ENCODE measurements around the gene RIMBP2.

The RIMBP2 gene

DNA sequence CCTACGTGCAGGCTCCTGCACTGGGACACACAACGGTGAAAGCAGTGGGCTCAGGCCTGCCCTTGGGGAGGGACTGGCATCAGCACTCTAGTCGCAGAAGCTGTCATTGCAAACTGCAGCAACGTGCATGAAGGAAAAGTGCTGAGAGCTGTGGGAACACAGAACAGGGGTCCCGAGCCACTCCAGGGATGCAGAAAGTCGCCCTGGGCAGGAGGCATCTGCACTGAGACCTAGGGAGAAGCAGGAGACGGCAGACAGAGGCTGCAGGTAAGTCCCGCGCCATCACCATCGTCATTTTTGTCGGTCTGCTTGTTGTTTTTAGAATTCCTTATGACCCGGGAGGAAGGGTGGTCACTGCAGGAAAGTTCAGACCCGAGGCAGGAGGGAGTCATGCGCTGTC lies 21.6 kb upstream of the RIMBP2 start:
- TF ChIP-seq, protein P1, sequence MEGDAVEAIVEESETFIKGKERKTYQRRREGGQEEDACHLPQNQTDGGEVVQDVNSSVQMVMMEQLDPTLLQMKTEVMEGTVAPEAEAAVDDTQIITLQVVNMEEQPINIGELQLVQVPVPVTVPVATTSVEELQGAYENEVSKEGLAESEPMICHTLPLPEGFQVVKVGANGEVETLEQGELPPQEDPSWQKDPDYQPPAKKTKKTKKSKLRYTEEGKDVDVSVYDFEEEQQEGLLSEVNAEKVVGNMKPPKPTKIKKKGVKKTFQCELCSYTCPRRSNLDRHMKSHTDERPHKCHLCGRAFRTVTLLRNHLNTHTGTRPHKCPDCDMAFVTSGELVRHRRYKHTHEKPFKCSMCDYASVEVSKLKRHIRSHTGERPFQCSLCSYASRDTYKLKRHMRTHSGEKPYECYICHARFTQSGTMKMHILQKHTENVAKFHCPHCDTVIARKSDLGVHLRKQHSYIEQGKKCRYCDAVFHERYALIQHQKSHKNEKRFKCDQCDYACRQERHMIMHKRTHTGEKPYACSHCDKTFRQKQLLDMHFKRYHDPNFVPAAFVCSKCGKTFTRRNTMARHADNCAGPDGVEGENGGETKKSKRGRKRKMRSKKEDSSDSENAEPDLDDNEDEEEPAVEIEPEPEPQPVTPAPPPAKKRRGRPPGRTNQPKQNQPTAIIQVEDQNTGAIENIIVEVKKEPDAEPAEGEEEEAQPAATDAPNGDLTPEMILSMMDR (IDR thresholded peaks at IDR 0.05; ENCODE audit: low read depth, low read length), result no peak
- DNase-seq (ENCODE audit: extremely low read depth, low read depth), result no peak

- TF ChIP-seq, protein P1 (IDR thresholded peaks at IDR 0.05; ENCODE audit: low read depth, low read length), result no peak
Measured at GRCh38 chr12:130729344-130729743, 13.2 kb upstream of the RIMBP2 start.

GRCh38 chr12:130728158-130729058 lies 12.3 kb upstream of the RIMBP2 start:
- DNase-seq (ENCODE audit: extremely low read depth, low read depth), result no peak

More at GRCh38 chr12:130729344-130729743, 13.2 kb upstream of the RIMBP2 start:
- DNase-seq (ENCODE audit: extremely low read depth, low read depth), result no peak

GRCh38 chr12:130719263-130719859 lies 3.3 kb upstream of the RIMBP2 start:
- DNase-seq (ENCODE audit: extremely low read depth, low read depth), result no peak
- TF ChIP-seq, protein P1 (IDR thresholded peaks at IDR 0.05; ENCODE audit: low read depth, low read length), result no peak

More at GRCh38 chr12:130728158-130729058, 12.3 kb upstream of the RIMBP2 start:
- TF ChIP-seq, protein P1 (IDR thresholded peaks at IDR 0.05; ENCODE audit: low read depth, low read length), result no peak

DNA sequence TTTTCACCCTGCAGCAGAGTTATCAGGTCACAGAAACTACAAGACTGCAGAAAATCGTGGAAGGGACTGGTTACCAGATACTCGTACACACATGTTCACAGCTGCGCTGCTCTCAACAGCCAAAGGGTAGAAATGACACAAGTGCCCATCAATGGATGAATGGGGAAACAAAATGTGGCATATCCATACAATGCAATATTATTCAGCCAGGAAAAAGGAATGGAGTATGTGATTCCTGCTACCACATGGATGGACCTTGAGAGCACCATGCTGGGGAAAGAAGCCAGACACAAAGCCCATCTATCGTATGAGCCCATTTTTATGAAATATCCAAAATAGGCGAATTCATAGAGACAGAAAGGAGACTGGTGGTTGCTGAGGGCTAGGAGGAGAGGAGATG lies 1.7 kb upstream of the RIMBP2 start:
- no peak for DNase-seq (ENCODE audit: extremely low read depth, low read depth)
- TF ChIP-seq, protein P1 (IDR thresholded peaks at IDR 0.05; ENCODE audit: low read depth, low read length), result no peak

DNA sequence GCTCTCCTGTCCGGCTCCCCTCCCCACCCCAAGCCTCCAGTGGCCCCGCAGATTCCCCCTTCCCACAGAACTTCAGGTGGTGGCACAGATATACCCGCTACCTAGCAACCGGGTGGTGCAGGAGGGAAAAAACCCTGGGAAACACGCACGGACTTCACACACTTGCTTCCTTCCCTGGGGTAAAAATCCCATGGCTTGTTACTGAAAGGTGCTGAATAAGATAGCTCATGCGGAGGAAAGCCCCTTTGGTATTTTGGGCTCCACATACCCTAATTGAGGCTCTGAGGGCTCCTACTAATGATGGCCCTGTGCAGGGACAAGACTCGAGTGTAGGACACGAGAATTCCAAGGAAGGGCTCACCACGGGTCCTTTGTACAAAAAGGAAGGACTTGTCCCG lies 869 bp upstream of the RIMBP2 start:
- no peak for DNase-seq (ENCODE audit: extremely low read depth, low read depth)
- TF ChIP-seq, protein P1 (IDR thresholded peaks at IDR 0.05; ENCODE audit: low read depth, low read length), result no peak
